Urothelium cell line (cell line): Measurements from ENCODE around the gene KIF21A.

Experiments
- DNase-seq: peaks from one replicate; pipeline ENCODE4 v3.0.0; 2011; ENCODE audit warnings: low spot score, mixed read lengths
- FAIRE-seq: peaks from 2 replicates; lab custom pipeline; 2011; peaks lifted over from hg19 to GRCh38; lab: Jason Lieb, UNC

Gene KIF21A

GRCh38 chr12:39354955-39355354, 88.0 kb downstream of the KIF21A start:
- DNase-seq, result no peak
- no peak for FAIRE-seq

GRCh38 chr12:39352471-39353017, 90.4 kb downstream of the KIF21A start:
- DNase-seq, result no peak
- FAIRE-seq, result no peak

- no peak for DNase-seq
- FAIRE-seq, result no peak
Observed at GRCh38 chr12:39351153-39351552, 91.8 kb downstream of the KIF21A start.

- FAIRE-seq (no peak), DNase-seq (no peak)
Observed at GRCh38 chr12:39348941-39349626, 93.8 kb downstream of the KIF21A start.

- no peak for DNase-seq
- no peak for FAIRE-seq
Observed at GRCh38 chr12:39348523-39348922, 94.4 kb downstream of the KIF21A start.

- no peak for DNase-seq
- no peak for FAIRE-seq
Observed at GRCh38 chr12:39344926-39345325, 98.0 kb downstream of the KIF21A start.

GRCh38 chr12:39343665-39344064, 99.3 kb downstream of the KIF21A start:
- FAIRE-seq, result no peak
- no peak for DNase-seq

- DNase-seq (no peak), FAIRE-seq (no peak)
Observed at GRCh38 chr12:39341761-39342160, 101.2 kb downstream of the KIF21A start.

- FAIRE-seq (no peak), DNase-seq (no peak)
Observed at GRCh38 chr12:39341179-39341578, 101.7 kb downstream of the KIF21A start.

- DNase-seq, result no peak
- no peak for FAIRE-seq
Observed at GRCh38 chr12:39332661-39333175, 110.2 kb downstream of the KIF21A start.

GRCh38 chr12:39331539-39332261, 111.2 kb downstream of the KIF21A start:
- FAIRE-seq, result no peak
- no peak for DNase-seq

GRCh38 chr12:39329876-39330275, 113.0 kb downstream of the KIF21A start:
- no peak for FAIRE-seq

GRCh38 chr12:39329018-39329417, 113.9 kb downstream of the KIF21A start:
- FAIRE-seq, result no peak
- no peak for DNase-seq

More at GRCh38 chr12:39329876-39330275, 113.0 kb downstream of the KIF21A start:
- no peak for DNase-seq

- no peak for FAIRE-seq
- DNase-seq, result no peak
Observed at GRCh38 chr12:39327965-39328364, 115.0 kb downstream of the KIF21A start.

- no peak for DNase-seq
- FAIRE-seq, result no peak
Observed at GRCh38 chr12:39327510-39327909, 115.4 kb downstream of the KIF21A start.

- DNase-seq (no peak), FAIRE-seq (no peak)
Observed at GRCh38 chr12:39319180-39319579, 123.7 kb downstream of the KIF21A start.

- DNase-seq (no peak), FAIRE-seq (no peak)
Observed at GRCh38 chr12:39314547-39314946, 128.4 kb downstream of the KIF21A start.

- no peak for DNase-seq
- FAIRE-seq, result no peak
Observed at GRCh38 chr12:39309516-39309915, 133.4 kb downstream of the KIF21A start.

GRCh38 chr12:39301422-39301821, 141.5 kb downstream of the KIF21A start:
- no peak for FAIRE-seq
- DNase-seq, result no peak

GRCh38 chr12:39300799-39301198, 142.1 kb downstream of the KIF21A start:
- no peak for DNase-seq
- no peak for FAIRE-seq

- no peak for FAIRE-seq
- no peak for DNase-seq
Observed at GRCh38 chr12:39297891-39298290, 145.0 kb downstream of the KIF21A start.

- FAIRE-seq, result no peak
Observed at GRCh38 chr12:39296496-39296895, 146.4 kb downstream of the KIF21A start.

More at GRCh38 chr12:39296496-39296895, 146.4 kb downstream of the KIF21A start:
- no peak for DNase-seq
